GM19035 (cell line): Measurements from ENCODE around the gene ZNF408.
"Not testable (repeated sequence)": the region's sequence is repeated elsewhere in the genome, so short reads cannot be mapped to it uniquely, and the experiment has no call there.

Source experiments
- ATAC-seq: cut with Tn5 transposase; IDR thresholded peaks from one replicate; pipeline ENCODE4 v1.9.1; 2021; ENCODE audit not compliant: unreplicated experiment

The ZNF408 gene

DNA sequence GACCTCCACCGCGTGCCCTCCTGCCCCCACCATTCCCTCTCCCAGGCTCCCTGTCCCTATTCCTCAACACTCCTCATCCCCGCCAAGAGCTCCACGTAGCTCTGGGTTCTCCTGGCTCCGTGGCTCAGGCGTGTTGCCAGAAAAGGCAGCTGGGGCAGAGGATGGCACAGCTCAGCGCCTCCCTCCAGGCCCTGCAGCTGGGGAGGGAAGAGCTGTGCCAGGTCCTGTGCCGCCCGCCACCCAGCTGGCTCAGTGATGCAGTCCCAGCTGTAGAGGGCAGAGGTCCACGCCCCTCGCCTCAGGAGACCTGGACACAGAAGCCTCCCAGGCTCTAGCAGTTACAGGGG lies 4.6 kb upstream of the ZNF408 start:
- ATAC-seq, result no peak

- no peak for ATAC-seq
These were observed 3.5 kb upstream of the ZNF408 start for GRCh38 chr11:46697303-46697702.

- no peak for ATAC-seq
These were observed 3.1 kb upstream of the ZNF408 start for GRCh38 chr11:46697723-46698122.

- no peak for ATAC-seq
These were observed 2.2 kb upstream of the ZNF408 start for GRCh38 chr11:46698597-46698996.

- no peak for ATAC-seq
These were observed 335 bp downstream of the ZNF408 start for GRCh38 chr11:46701078-46701654.

- ATAC-seq, result no peak
These were observed 4.3 kb downstream of the ZNF408 start for GRCh38 chr11:46705070-46705688.

- ATAC-seq, result no peak
These were observed 6.1 kb downstream of the ZNF408 start for GRCh38 chr11:46706886-46707285.

- not testable (repeated sequence) for ATAC-seq
These were observed 8.5 kb downstream of the ZNF408 start for GRCh38 chr11:46709351-46709750.

DNA sequence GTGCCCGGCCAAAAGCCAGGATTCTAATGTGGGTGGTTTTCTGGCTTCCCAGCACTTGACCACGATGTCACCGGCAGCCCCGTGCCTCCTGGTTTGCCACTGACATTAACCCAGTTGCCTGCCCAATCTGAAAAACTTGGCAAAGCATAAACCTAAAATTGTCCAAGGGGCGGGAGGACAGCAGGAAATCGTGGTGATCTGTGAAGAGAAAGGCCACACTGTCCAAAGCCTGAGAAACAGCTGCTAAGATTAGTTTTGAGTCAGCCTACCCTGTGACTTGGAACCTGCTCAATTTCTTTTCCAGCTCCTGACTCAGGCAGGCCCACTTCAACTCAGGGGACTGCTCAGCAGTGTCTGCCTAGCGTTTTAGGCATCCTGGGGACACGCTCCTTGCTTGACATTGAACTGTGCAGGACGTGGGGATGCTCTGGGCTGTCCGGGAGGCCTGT lies 10.0 kb downstream of the ZNF408 start:
- no peak for ATAC-seq

GRCh38 chr11:46711303-46711702 lies 10.5 kb downstream of the ZNF408 start:
- ATAC-seq, result no peak

GRCh38 chr11:46712874-46713576 lies 12.2 kb downstream of the ZNF408 start:
- ATAC-seq, result no peak

DNA sequence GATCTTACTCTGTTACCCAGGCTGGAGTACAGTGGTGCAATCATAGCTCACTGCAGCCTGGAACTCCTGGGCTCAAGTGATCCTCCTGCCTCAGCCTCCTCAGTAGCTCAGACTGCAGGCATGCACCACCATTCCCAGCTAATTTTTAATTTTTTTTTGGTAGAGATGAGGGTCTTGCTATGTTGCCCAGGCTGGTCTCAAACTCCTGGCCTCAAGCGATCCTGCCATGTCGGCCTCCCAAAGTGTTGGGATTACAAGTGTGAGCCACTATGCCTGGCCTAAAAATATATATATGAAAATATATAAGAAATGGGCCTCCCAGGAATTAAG lies 17.0 kb downstream of the ZNF408 start:
- not testable (repeated sequence) for ATAC-seq

DNA sequence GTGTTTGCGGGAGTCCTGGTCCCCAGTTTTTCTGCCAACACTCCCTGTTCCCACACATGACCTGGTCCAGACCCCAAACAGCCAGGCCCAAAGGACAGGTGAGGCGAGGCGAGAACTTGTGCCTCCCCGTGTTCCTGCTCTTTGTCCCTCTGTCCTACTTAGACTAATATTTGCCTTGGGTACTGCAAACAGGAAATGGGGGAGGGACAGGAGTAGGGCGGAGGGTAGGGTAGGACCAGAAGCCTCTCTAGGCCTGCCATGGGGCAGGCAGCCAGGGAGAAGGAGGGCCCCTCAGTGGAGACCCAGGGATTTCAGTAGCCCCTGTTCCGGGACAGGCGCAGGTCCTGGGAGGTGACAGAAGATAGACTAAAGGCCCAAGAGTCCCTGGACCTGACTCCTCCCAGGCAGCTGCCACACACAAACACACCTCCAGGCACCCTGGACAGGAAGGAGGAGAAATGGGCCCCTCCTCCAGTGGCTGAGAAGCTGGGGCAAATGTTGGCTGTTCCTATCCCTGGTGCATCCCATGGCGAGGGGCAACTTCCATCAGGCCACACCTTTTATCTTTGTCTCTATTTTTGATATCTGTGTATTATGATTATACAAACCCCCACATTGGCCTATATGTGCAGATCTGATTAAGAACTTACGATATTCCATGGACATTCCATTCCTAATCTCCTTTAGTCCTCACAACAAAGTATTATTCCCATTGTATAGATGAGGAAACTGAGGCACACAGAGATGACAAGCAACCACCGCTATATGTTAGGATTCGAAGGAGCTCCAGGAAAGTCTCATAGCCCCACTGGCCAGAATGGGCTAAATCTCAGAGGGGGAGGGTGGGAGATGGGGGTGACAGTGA lies 17.6 kb downstream of the ZNF408 start:
- no peak for ATAC-seq

GRCh38 chr11:46719048-46719542 lies 18.3 kb downstream of the ZNF408 start, which contains the start of gene F2:
Gene F2, plus strand, starts transcription at chr11:46719213. Its CDS starts 23 bp downstream, at chr11:46719236.
- ATAC-seq, result no peak

GRCh38 chr11:46719543-46720218 lies 18.9 kb downstream of the ZNF408 start:
- no peak for ATAC-seq

DNA sequence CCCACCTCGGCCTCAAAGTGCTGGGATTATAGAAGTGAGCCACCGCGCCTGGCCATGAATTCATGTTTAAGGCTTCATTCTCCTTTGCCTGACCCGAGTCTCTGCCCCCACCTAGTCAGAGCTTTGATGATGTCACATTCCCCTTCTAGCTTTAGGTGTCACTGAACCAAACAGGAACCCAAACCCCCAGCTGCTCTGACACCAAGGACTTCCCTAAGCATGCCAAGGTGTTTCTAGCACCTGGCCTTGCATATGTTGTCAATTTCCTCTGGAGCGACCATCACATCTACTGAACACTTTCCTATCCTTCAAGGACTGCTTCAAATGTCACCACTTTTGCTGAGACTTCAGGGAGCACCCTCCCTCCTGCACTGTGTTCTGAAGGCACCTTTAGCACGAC lies 20.5 kb downstream of the ZNF408 start:
- ATAC-seq, result no peak

DNA sequence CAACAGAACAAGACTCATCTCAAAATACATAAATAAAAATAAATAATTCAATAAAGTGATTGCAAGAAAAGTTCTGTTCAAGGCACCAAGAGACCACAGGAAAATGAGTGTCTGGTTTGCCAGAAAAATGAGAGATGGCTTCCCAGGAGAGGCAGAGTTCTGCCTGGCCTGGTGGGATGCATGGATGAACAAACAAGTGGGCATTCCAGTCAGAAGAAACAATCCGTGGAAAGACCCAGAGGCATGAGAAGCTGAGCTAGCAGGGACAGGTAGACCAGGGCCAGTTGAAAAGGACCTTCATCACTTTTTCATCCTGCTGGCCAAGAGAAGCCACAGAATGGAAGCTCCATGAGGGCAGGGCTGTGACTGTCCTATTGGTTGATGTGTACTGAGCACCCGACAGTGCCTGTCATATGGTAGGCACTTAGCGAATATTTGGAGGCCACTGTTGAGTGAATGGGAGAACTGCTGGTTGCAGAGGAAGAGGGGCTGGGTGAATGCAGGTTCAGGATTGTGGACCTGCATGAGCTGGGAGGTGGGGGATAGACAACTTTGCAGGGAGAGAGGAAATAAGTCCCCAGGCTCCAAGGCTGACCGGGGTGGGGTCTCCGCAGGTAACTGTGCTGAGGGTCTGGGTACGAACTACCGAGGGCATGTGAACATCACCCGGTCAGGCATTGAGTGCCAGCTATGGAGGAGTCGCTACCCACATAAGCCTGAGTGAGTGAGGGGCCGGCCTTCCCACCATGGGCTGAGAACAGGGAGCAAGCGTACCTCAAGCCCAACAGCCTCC lies 21.9 kb downstream of the ZNF408 start:
- ATAC-seq, result no peak

GRCh38 chr11:46723359-46723680 lies 22.5 kb downstream of the ZNF408 start:
- no peak for ATAC-seq

GRCh38 chr11:46724088-46724487 lies 23.3 kb downstream of the ZNF408 start:
- ATAC-seq, result no peak
